OCI-LY1 (cell line): ENCODE results near the gene PRPF38B.

ENCODE experiments used
- H2AFZ ChIP-seq: fragments of 200-600 bp; sonication (generic), shearing (Covaris generic); 2 replicates; pipeline ENCODE4 v1.6.0; 2014; ENCODE audit warnings: antibody characterized with exemption, mild to moderate bottlenecking, low read length
- H3F3A ChIP-seq: fragments of 200-600 bp; sonication (generic), shearing (Covaris generic); 2 replicates; pipeline ENCODE4 v1.6.0; 2014; ENCODE audit warnings: mild to moderate bottlenecking, antibody characterized with exemption, low read length, moderate library complexity; ENCODE audit not compliant: insufficient read depth
- H3K27ac ChIP-seq: fragments of 200-600 bp; sonication (generic); 2 replicates; pipeline ENCODE4 v1.5.1; 2014; ENCODE audit warnings: low read length, mixed run types, mild to moderate bottlenecking, low read depth; ENCODE audit not compliant: poor library complexity, severe bottlenecking
- H3K27me3 ChIP-seq: fragments of 200-600 bp; sonication (generic); 2 replicates; pipeline ENCODE4 v1.6.0; 2014; ENCODE audit warnings: antibody characterized with exemption, mild to moderate bottlenecking, low read length, moderate library complexity; ENCODE audit not compliant: insufficient read depth
- H3K36me3 ChIP-seq: fragments of 200-600 bp; sonication (generic); 2 replicates; pipeline ENCODE4 v1.6.1; 2014; ENCODE audit warnings: mild to moderate bottlenecking, antibody characterized with exemption, low read length, moderate library complexity, mixed read lengths; ENCODE audit not compliant: insufficient read depth
- H3K4me1 ChIP-seq: fragments of 200-600 bp; sonication (generic); 2 replicates; pipeline ENCODE4 v1.5.1; 2014; ENCODE audit warnings: mild to moderate bottlenecking, low read length, moderate library complexity; ENCODE audit not compliant: insufficient read depth, severe bottlenecking
- H3K4me2 ChIP-seq: fragments of 200-600 bp; sonication (generic), shearing (Covaris generic); 2 replicates; pipeline ENCODE4 v1.6.1; 2014; ENCODE audit warnings: low read length
- H3K4me3 ChIP-seq: fragments of 200-600 bp; sonication (generic); 2 replicates; pipeline ENCODE4 v1.5.1; 2014; ENCODE audit warnings: low read length, low read depth, mild to moderate bottlenecking, mixed read lengths; ENCODE audit not compliant: poor library complexity, severe bottlenecking
- H3K79me2 ChIP-seq: fragments of 200-600 bp; shearing (Covaris generic); 2 replicates; pipeline ENCODE4 v1.6.1; 2016; ENCODE audit warnings: mixed run types, low read length, mixed read lengths; ENCODE audit not compliant: insufficient read depth
- H3K9ac ChIP-seq: fragments of 200-600 bp; sonication (generic), shearing (Covaris generic); 2 replicates; pipeline ENCODE4 v1.6.1; 2014; ENCODE audit warnings: mild to moderate bottlenecking, low read length, mixed read lengths
- H3K9me2 ChIP-seq: fragments of 200-600 bp; sonication (generic), shearing (Covaris generic); 2 replicates; pipeline ENCODE4 v1.6.1; 2014; ENCODE audit warnings: low read depth, mild to moderate bottlenecking, low read length, mixed read lengths
- H3K9me3 ChIP-seq: fragments of 200-600 bp; shearing (Covaris generic); 2 replicates; pipeline ENCODE4 v1.6.1; 2014; ENCODE audit warnings: low read length, mixed read lengths
- H4K20me1 ChIP-seq: fragments of 200-600 bp; sonication (generic), shearing (Covaris generic); 2 replicates; pipeline ENCODE4 v1.6.0; 2016; ENCODE audit warnings: mild to moderate bottlenecking, low read length; ENCODE audit not compliant: insufficient read depth
- CTCF ChIP-seq: fragments of 200-600 bp; sonication (generic), shearing (Covaris generic); IDR thresholded peaks from 2 replicates; pipeline ENCODE4 v1.5.1; 2017; ENCODE audit warnings: mild to moderate bottlenecking, antibody characterized with exemption, low read length, moderate library complexity, mixed read lengths
- EZH2 ChIP-seq: fragments of 200-600 bp; sonication (generic), shearing (Covaris generic); IDR thresholded peaks from 2 replicates; pipeline ENCODE4 v1.8.0; 2017; ENCODE audit warnings: borderline replicate concordance, mixed run types, mild to moderate bottlenecking, antibody characterized with exemption, low read length, moderate library complexity, mixed read lengths

PRPF38B gene

DNA sequence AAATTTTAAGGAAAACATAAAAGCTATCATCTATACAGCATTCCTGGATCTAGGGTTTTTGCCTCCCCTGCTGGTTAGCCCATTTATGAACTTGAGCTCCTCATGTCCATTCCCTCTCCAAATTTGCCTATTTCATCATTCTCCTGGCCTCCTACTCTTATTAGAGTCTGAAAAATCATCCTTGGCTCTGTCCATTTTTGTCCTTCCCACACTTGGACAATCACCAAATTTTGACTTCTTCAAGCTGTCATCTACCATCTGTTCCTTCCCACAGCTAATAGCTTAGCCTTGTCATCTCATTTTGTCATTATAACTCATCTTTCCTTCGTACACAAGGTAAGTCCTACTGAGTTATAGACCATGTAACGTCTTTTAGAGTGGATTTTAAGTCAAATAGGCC, 29.0 kb upstream of the PRPF38B start:
- H3F3A ChIP-seq = no peaks in the 10 kb centered on the region
- no peaks in the 10 kb centered on the region for H4K20me1 ChIP-seq
- H3K36me3 ChIP-seq = no peaks in the 10 kb centered on the region
- H3K27ac ChIP-seq = no peak overlapping the region
- no peak overlapping the region for H2AFZ ChIP-seq
- no peaks in the 10 kb centered on the region for H3K79me2 ChIP-seq
- H3K9ac ChIP-seq = no peak overlapping the region
- H3K9me2 ChIP-seq = no peaks in the 10 kb centered on the region
- no peaks in the 10 kb centered on the region for H3K27me3 ChIP-seq
- no peak overlapping the region for H3K4me3 ChIP-seq
- no peak overlapping the region for H3K4me2 ChIP-seq
- H3K9me3 ChIP-seq = no peaks in the 10 kb centered on the region
- TF ChIP-seq CTCF = no peak
- TF ChIP-seq EZH2 = no peak
- peaks cover 20% of the 10 kb centered on the region for H3K4me1 ChIP-seq

GRCh38 chr1:108664481-108664880, 27.6 kb upstream of the PRPF38B start:
- Histone ChIP-seq H3K27me3 (no peaks in the 10 kb centered on the region), H3K9ac (no peak overlapping the region), H2AFZ (no peak overlapping the region), H3K9me2 (no peaks in the 10 kb centered on the region), H3K79me2 (no peaks in the 10 kb centered on the region), H3K9me3 (no peaks in the 10 kb centered on the region), H3K36me3 (no peaks in the 10 kb centered on the region), H3K27ac (no peak overlapping the region), H3F3A (no peaks in the 10 kb centered on the region), H3K4me1 (peaks cover 20% of the 10 kb centered on the region), H3K4me2 (no peak overlapping the region), H4K20me1 (no peaks in the 10 kb centered on the region), H3K4me3 (no peak overlapping the region)
- TF ChIP-seq EZH2 (no peak), CTCF (no peak)

GRCh38 chr1:108665067-108665466, 27.0 kb upstream of the PRPF38B start:
- H3K27me3 ChIP-seq = no peaks in the 10 kb centered on the region
- no peaks in the 10 kb centered on the region for H3K9me2 ChIP-seq
- no peaks in the 10 kb centered on the region for H3K36me3 ChIP-seq
- H3K9ac ChIP-seq = no peak overlapping the region
- no peak overlapping the region for H3K4me2 ChIP-seq
- no peaks in the 10 kb centered on the region for H3F3A ChIP-seq
- no peak overlapping the region for H3K4me3 ChIP-seq
- no peaks in the 10 kb centered on the region for H3K9me3 ChIP-seq
- H3K4me1 ChIP-seq = peaks cover 20% of the 10 kb centered on the region
- no peaks in the 10 kb centered on the region for H3K79me2 ChIP-seq
- H3K27ac ChIP-seq = no peak overlapping the region
- no peaks in the 10 kb centered on the region for H4K20me1 ChIP-seq
- H2AFZ ChIP-seq = no peak overlapping the region
- TF ChIP-seq EZH2 = no peak
- TF ChIP-seq CTCF = no peak
